GM18499 (cell line): ENCODE measurements around the gene CFB.
"Not testable (repeated sequence)": the region's sequence is repeated elsewhere in the genome, so short reads cannot be mapped to it uniquely, and the experiment has no call there.

Experiments
- ATAC-seq: cut with Tn5 transposase; IDR thresholded peaks from one replicate; pipeline ENCODE4 v1.9.1; 2021; ENCODE audit warnings: moderate number of reproducible peaks; ENCODE audit not compliant: insufficient read depth, unreplicated experiment

The CFB gene

GRCh38 chr6:31945507-31946369, at the start of gene CFB:
Gene CFB, plus strand, starts transcription at chr6:31946095. Its CDS starts 127 bp downstream, at chr6:31946222.
- ATAC-seq = no peak

- no peak for ATAC-seq
Measured at GRCh38 chr6:31896493-31896855, 49.4 kb upstream of the CFB start.

GRCh38 chr6:31896856-31897611, 48.9 kb upstream of the CFB start:
- ATAC-seq = no peak

GRCh38 chr6:31897612-31898382, 48.1 kb upstream of the CFB start, which contains the start of gene EHMT2:
Gene EHMT2, minus strand, starts transcription at chr6:31897698. Its CDS starts 21 bp downstream, at chr6:31897677.
- peak; percentile 39 for ATAC-seq

- no peak for ATAC-seq
Measured at GRCh38 chr6:31898383-31899011, 47.4 kb upstream of the CFB start.

- ATAC-seq = no peak
Measured at GRCh38 chr6:31899215-31899614, 46.7 kb upstream of the CFB start.

GRCh38 chr6:31899882-31900722, 45.8 kb upstream of the CFB start:
- ATAC-seq = no peak

GRCh38 chr6:31900917-31901414, 44.9 kb upstream of the CFB start:
- ATAC-seq = no peak

GRCh38 chr6:31901415-31901952, 44.4 kb upstream of the CFB start:
- ATAC-seq = no peak

GRCh38 chr6:31901953-31902643, 43.8 kb upstream of the CFB start, which contains the start of gene ZBTB12:
Gene ZBTB12, minus strand, starts transcription at chr6:31902086. Its CDS starts 781 bp downstream, at chr6:31901305.
- ATAC-seq = no peak

- ATAC-seq = no peak
Measured at GRCh38 chr6:31903957-31904356, 41.9 kb upstream of the CFB start.

- ATAC-seq = no peak
Measured at GRCh38 chr6:31905041-31905440, 40.9 kb upstream of the CFB start.

GRCh38 chr6:31906122-31906521, 39.8 kb upstream of the CFB start:
- ATAC-seq = no peak

- not testable (repeated sequence) for ATAC-seq
Measured at GRCh38 chr6:31906727-31907126, 39.2 kb upstream of the CFB start.

- no peak for ATAC-seq
Measured at GRCh38 chr6:31907158-31907813, 38.6 kb upstream of the CFB start.

- ATAC-seq = not testable (repeated sequence)
Measured at GRCh38 chr6:31908255-31908654, 37.6 kb upstream of the CFB start.

GRCh38 chr6:31908791-31909190, 37.1 kb upstream of the CFB start:
- ATAC-seq = peak; percentile 86

- ATAC-seq = not testable (repeated sequence)
Measured at GRCh38 chr6:31909298-31909697, 36.6 kb upstream of the CFB start.
